IMR-90 (cell line): ENCODE results near the gene TBX15. TPM values are rescaled to one million over a fixed set of nuclear protein-coding genes. Genes with fewer than 3 reads are reported as not detected.

Source experiments
- ATAC-seq: fragments of 200-7000 bp; cut with Tn5 transposase; 2 replicates; pipeline ENCODE4 v1.9.1; 2020; ENCODE audit warnings: low read depth, mild to moderate bottlenecking, moderate library complexity
- BruUV-seq: library from RNA; stranded (reverse); fragments of 400-500 nt; replicated peaks from 2 replicates; lab custom pipeline; 2021; lab: Mats Ljungman, UMichigan
- CTCF ChIA-PET: fragments of 300-600 bp; formaldehyde crosslinking; extraction: SDS; loops from one replicate; lab custom pipeline; 2021; ENCODE audit warnings: antibody characterized with exemption; lab: Yijun Ruan, JAX
- POLR2A ChIA-PET: fragments of 300-600 bp; sonication (Branson Sonifier 250); formaldehyde crosslinking; loops from one replicate; lab custom pipeline; 2022; ENCODE audit warnings: antibody characterized with exemption; ENCODE audit not compliant: unreplicated experiment; lab: Charles Lee
- DNase-seq: peaks from one replicate; pipeline ENCODE4 v3.0.0; 2013
- H2AFZ ChIP-seq: replicated peaks from 2 replicates; pipeline ENCODE3; 2013; ENCODE audit warnings: low read length, mild to moderate bottlenecking; ENCODE audit not compliant: poor library complexity
- H2AK5ac ChIP-seq: 2 replicates; pipeline ENCODE4 v1.6.1; 2013; ENCODE audit warnings: low read depth, low read length, inconsistent platforms
- H2AK9ac ChIP-seq: replicated peaks from 2 replicates; pipeline ENCODE3; 2013; ENCODE audit warnings: mild to moderate bottlenecking, low read depth, low read length, moderate library complexity; ENCODE audit not compliant: poor library complexity
- H2BK120ac ChIP-seq: 2 replicates; pipeline ENCODE4 v1.6.1; 2013; ENCODE audit warnings: low read depth, low read length, inconsistent platforms
- H2BK15ac ChIP-seq: 3 replicates; pipeline ENCODE4 v1.6.1; 2013; ENCODE audit warnings: low read depth, low read length, inconsistent platforms
- H2BK20ac ChIP-seq: 2 replicates; pipeline ENCODE4 v1.6.1; 2013; ENCODE audit warnings: low read depth, mild to moderate bottlenecking, inconsistent platforms, low read length, moderate library complexity
- H2BK5ac ChIP-seq: 2 replicates; pipeline ENCODE4 v1.6.1; 2013; ENCODE audit warnings: mild to moderate bottlenecking, low read depth, low read length, inconsistent platforms; ENCODE audit not compliant: poor library complexity, severe bottlenecking
- H3K14ac ChIP-seq: replicated peaks from 2 replicates; pipeline ENCODE4 v1.6.1; 2013; ENCODE audit warnings: low read depth, low read length, inconsistent platforms
- H3K18ac ChIP-seq: 2 replicates; pipeline ENCODE4 v1.6.1; 2013; ENCODE audit warnings: low read depth, low read length, control low read depth
- H3K23ac ChIP-seq: 2 replicates; pipeline ENCODE4 v1.6.1; 2013; ENCODE audit warnings: low read depth, low read length, inconsistent platforms
- H3K27ac ChIP-seq: 2 replicates; pipeline ENCODE4 v1.5.1; 2013; ENCODE audit warnings: mild to moderate bottlenecking, control low read depth, low read length; ENCODE audit not compliant: insufficient read depth
- H3K27me3 ChIP-seq: 2 replicates; pipeline ENCODE4 v1.6.1; 2013; ENCODE audit warnings: low read length; ENCODE audit not compliant: control insufficient read depth, insufficient read depth
- H3K36me3 ChIP-seq: 2 replicates; pipeline ENCODE4 v1.6.1; 2013; ENCODE audit warnings: low read length, mixed read lengths; ENCODE audit not compliant: control insufficient read depth, insufficient read depth
- H3K4ac ChIP-seq: 2 replicates; pipeline ENCODE4 v1.6.1; 2013; ENCODE audit warnings: low read depth, low read length, inconsistent platforms
- H3K4me1 ChIP-seq: 2 replicates; pipeline ENCODE4 v1.6.1; 2013; ENCODE audit warnings: low read length, mixed read lengths; ENCODE audit not compliant: control insufficient read depth, insufficient read depth
- H3K4me2 ChIP-seq: 2 replicates; pipeline ENCODE4 v1.6.1; 2013; ENCODE audit warnings: low read depth, mild to moderate bottlenecking, control low read depth, low read length, moderate library complexity
- H3K4me3 ChIP-seq: 2 replicates; pipeline ENCODE4 v1.5.1; 2013; ENCODE audit warnings: low read depth, mild to moderate bottlenecking, control low read depth, low read length, moderate library complexity; ENCODE audit not compliant: insufficient read depth
- H3K56ac ChIP-seq: 2 replicates; pipeline ENCODE4 v1.6.1; 2013; ENCODE audit warnings: low read length, inconsistent platforms; ENCODE audit not compliant: insufficient read depth; ENCODE audit errors: extremely low read depth
- H3K79me1 ChIP-seq, 2 experiments: 2 replicates each; pipeline ENCODE4 v1.6.1; 2013; ENCODE audit warnings: low read length in 2 of 2, inconsistent platforms in 1 of 2, low read depth in 1 of 2
- H3K9ac ChIP-seq: 2 replicates; pipeline ENCODE4 v1.6.1; 2013; ENCODE audit warnings: low read depth, low read length, control low read depth
- H3K9me1 ChIP-seq: 2 replicates; pipeline ENCODE4 v1.6.1; 2013; ENCODE audit warnings: low read length, inconsistent platforms; ENCODE audit not compliant: insufficient read depth
- H3K9me3 ChIP-seq: 2 replicates; pipeline ENCODE4 v1.6.1; 2013; ENCODE audit warnings: low read length; ENCODE audit not compliant: control insufficient read depth, insufficient read depth
- H4K20me1 ChIP-seq: 2 replicates; pipeline ENCODE4 v1.6.1; 2013; ENCODE audit warnings: low read length, inconsistent platforms; ENCODE audit not compliant: insufficient read depth
- H4K5ac ChIP-seq: 2 replicates; pipeline ENCODE4 v1.6.1; 2013; ENCODE audit warnings: mild to moderate bottlenecking, low read depth, low read length, control low read depth
- H4K8ac ChIP-seq, 2 experiments: 2 replicates each; pipeline ENCODE4 v1.6.1; 2013; ENCODE audit warnings: low read depth in 2 of 2, low read length in 2 of 2, control low read depth in 1 of 2, inconsistent platforms in 1 of 2
- H4K91ac ChIP-seq: 2 replicates; pipeline ENCODE4 v1.6.1; 2013; ENCODE audit warnings: low read depth, low read length, inconsistent platforms; ENCODE audit not compliant: insufficient read depth
- BHLHE40 ChIP-seq: fragments of 150-350 bp; IDR thresholded peaks from 2 replicates; pipeline ENCODE4 v1.6.1; 2016; ENCODE audit warnings: mild to moderate bottlenecking, low read depth, low read length
- CTCF ChIP-seq: conservative IDR thresholded peaks from 2 replicates; pipeline ENCODE4 v1.5.1; 2012; ENCODE audit warnings: mild to moderate bottlenecking, low read depth, low read length, improper control_type of control experiment
- FOS ChIP-seq: fragments of 150-350 bp; IDR thresholded peaks from 2 replicates; pipeline ENCODE4 v1.6.1; 2016; ENCODE audit warnings: low read depth, low read length
- MAFK ChIP-seq: IDR thresholded peaks from 2 replicates; pipeline ENCODE4 v1.6.1; 2012; ENCODE audit warnings: low read depth, low read length, improper control_type of control experiment
- MAZ ChIP-seq: IDR thresholded peaks from 2 replicates; pipeline ENCODE4 v1.6.1; 2012; ENCODE audit warnings: low read depth, mild to moderate bottlenecking, low read length, improper control_type of control experiment, moderate library complexity, borderline replicate concordance
- MXI1 ChIP-seq: IDR thresholded peaks from 2 replicates; pipeline ENCODE4 v1.6.1; 2012; ENCODE audit warnings: low read depth, mild to moderate bottlenecking, low read length, moderate library complexity, borderline replicate concordance
- POLR2A ChIP-seq: IDR thresholded peaks from 2 replicates; pipeline ENCODE4 v1.6.1; 2012; ENCODE audit warnings: mild to moderate bottlenecking, low read depth, low read length
- RAD21 ChIP-seq: IDR thresholded peaks from 2 replicates; pipeline ENCODE4 v1.6.1; 2012; ENCODE audit warnings: low read length, improper control_type of control experiment
- SMC3 ChIP-seq: fragments of 150-350 bp; IDR thresholded peaks from 2 replicates; pipeline ENCODE4 v1.6.1; 2016; ENCODE audit warnings: low read depth, mild to moderate bottlenecking, antibody characterized with exemption, low read length, moderate library complexity
- USF2 ChIP-seq: fragments of 150-350 bp; IDR thresholded peaks from 2 replicates; pipeline ENCODE4 v1.6.1; 2017; ENCODE audit warnings: mild to moderate bottlenecking, antibody characterized with exemption, low read length, low read depth
- WGBS, 2 experiments: methylation state at CpG; one replicate each; pipeline versions ENCODE4 v1.1.5 to v1.1.7; 2013; ENCODE audit warnings: missing lambda C conversion rate in 2 of 2; ENCODE audit not compliant: insufficient read length in 1 of 2; ENCODE audit errors: extremely low coverage in 2 of 2; 5-methylcytosine and 5-hydroxymethylcytosine counted together
- dilution Hi-C: fragments of 300-500 bp; cut with HindIII; formaldehyde crosslinking; loops from one replicate; pipeline ENCODE4 v1.14.3; 2018; ENCODE audit warnings: low sequenced_read_pairs; ENCODE audit not compliant: unreplicated experiment
- in situ Hi-C: fragments of 300-500 bp; cut with MboI; formaldehyde crosslinking; loops from 3 replicates; pipeline ENCODE4 v1.14.3; 2019; ENCODE audit warnings: low sequenced_read_pairs, inconsistent platforms, mixed read lengths
- intact Hi-C: fragments of 100-400 bp; cut with micrococcal nuclease; formaldehyde crosslinking; loops from 2 replicates; pipeline ENCODE4 v1.10.0; 2022
- polyA plus RNA-seq, 3 experiments: library from polyadenylated mRNA; depleted of rRNA; stranded (reverse); fragments of >200 nt; gene quantifications; 2 replicates each; pipeline ENCODE4 v1.2.3, GENCODE V29; 2012; ENCODE audit warnings: low replicate concordance in 1 of 3
- total RNA-seq: library from RNA; depleted of rRNA; stranded (reverse); fragments of >200 nt; gene quantifications from 2 replicates; pipeline ENCODE4 v1.2.3, GENCODE V29; 2012
- TF ChIP-seq, protein P1 (sequence below): fragments of 150-350 bp; IDR thresholded peaks from 2 replicates; pipeline ENCODE4 v1.6.1; 2016; ENCODE audit warnings: low read depth, mild to moderate bottlenecking, low read length, moderate library complexity, borderline replicate concordance

Gene TBX15
- total and polyA plus RNA-seq, 2 of the 4 experiments (the other 2 are of a cell fraction): not detected

GRCh38 chr1:118894836-118895235 is 93.3 kb downstream of the TBX15 start:
- Histone ChIP-seq H3K27ac (no peak overlapping the region), H3K9me1 (no peaks in the 10 kb centered on the region), H4K91ac (no peak overlapping the region), H3K23ac (no peak overlapping the region), H3K9me3 (no peaks in the 10 kb centered on the region), H2BK120ac (no peak overlapping the region), H3K56ac (no peak overlapping the region), H2AK5ac (no peak overlapping the region), H4K8ac (no peak overlapping the region), H3K27me3 (no peaks in the 10 kb centered on the region), H3K36me3 (no peaks in the 10 kb centered on the region), H3K18ac (no peak overlapping the region), H3K4me2 (no peak overlapping the region), H3K79me1 (no peaks in the 10 kb centered on the region), H2BK15ac (no peak overlapping the region), H3K4me1 (no peaks in the 10 kb centered on the region), H2BK5ac (no peak overlapping the region), H4K5ac (no peak overlapping the region), H3K9ac (no peak overlapping the region), H3K14ac (no peak overlapping the region), H2AFZ (no peak overlapping the region), H2BK20ac (no peak overlapping the region), H2AK9ac (no peak overlapping the region), H3K4ac (no peak overlapping the region), H3K4me3 (no peak overlapping the region), H4K20me1 (no peaks in the 10 kb centered on the region)
- CTCF ChIA-PET: no interaction called here
- no TSS peak for BruUV-seq
- ATAC-seq (no peak), DNase-seq (no peak)
- dilution Hi-C loops: no loop called here
- TF ChIP-seq FOS (no peak), SMC3 (no peak), USF2 (no peak), MAFK (no peak), RAD21 (no peak), CTCF (no peak), BHLHE40 (no peak), MAZ (no peak), MXI1 (no peak), POLR2A (no peak)
- TF ChIP-seq, protein P1, sequence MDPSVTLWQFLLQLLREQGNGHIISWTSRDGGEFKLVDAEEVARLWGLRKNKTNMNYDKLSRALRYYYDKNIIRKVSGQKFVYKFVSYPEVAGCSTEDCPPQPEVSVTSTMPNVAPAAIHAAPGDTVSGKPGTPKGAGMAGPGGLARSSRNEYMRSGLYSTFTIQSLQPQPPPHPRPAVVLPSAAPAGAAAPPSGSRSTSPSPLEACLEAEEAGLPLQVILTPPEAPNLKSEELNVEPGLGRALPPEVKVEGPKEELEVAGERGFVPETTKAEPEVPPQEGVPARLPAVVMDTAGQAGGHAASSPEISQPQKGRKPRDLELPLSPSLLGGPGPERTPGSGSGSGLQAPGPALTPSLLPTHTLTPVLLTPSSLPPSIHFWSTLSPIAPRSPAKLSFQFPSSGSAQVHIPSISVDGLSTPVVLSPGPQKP: no peak
- WGBS, 2 experiments: 54% methylated on average over 2 of the region's 3 CpGs; no CpG with 5 or more reads in 1 of the 2 experiments
- intact Hi-C loops: no loop called here
- POLR2A ChIA-PET: no interaction called here
- in situ Hi-C loops: no loop called here
